NT2/D1 (cell line): ENCODE data around the gene MRS2.

Experiments
- SUZ12 ChIP-seq: IDR thresholded peaks from 2 replicates; pipeline ENCODE4 v1.6.1; 2011; ENCODE audit not compliant: insufficient read length, insufficient read depth; ENCODE audit errors: extremely low read depth
- YY1 ChIP-seq: IDR thresholded peaks from 2 replicates; pipeline ENCODE4 v1.6.1; 2011; ENCODE audit not compliant: insufficient read length, insufficient read depth
- ZNF274 ChIP-seq: IDR thresholded peaks from 2 replicates; pipeline ENCODE4 v1.6.1; 2011; ENCODE audit warnings: mild to moderate bottlenecking, low read depth, low read length

DNA sequence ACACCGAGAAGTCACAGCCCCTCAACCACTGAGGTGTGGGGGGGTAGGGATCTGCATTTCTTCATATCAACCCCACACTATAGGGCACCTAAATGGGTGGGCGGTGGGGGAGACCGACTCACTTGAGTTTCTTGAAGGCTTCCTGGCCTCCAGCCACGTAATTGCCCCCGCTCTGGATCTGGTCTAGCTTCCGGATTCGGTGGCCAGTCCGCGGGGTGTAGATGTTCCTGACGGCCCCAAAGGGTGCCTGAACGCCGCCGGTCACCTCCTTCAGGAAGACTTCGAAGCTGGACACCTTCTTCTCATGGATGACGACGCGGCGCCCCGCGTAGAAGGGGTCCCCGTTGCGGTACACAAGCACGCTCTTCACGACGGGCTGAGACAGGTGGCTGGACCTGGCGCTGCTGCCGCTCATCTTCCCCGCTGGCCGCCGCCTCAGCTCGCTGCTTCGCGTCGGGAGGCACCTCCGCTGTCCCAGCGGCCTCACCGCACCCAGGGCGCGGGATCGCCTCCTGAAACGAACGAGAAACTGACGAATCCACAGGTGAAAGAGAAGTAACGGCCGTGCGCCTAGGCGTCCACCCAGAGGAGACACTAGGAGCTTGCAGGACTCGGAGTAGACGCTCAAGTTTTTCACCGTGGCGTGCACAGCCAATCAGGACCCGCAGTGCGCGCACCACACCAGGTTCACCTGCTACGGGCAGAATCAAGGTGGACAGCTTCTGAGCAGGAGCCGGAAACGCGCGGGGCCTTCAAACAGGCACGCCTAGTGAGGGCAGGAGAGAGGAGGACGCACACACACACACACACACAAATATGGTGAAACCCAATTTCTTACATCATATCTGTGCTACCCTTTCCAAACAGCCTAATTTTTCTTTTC lies 45.2 kb upstream of the MRS2 start, which contains the start of gene DCDC2:
- TF ChIP-seq SUZ12 (no peak), ZNF274 (no peak), YY1 (no peak)
